Myometrial cell (primary cell): ENCODE data around the gene RELL1. TPM values are rescaled to one million over a fixed set of nuclear protein-coding genes. Genes with fewer than 3 reads are reported as not detected.

Source experiments
- total RNA-seq: library from RNA; depleted of rRNA; stranded (reverse); fragments of >200 nt; gene quantifications from 2 replicates; pipeline ENCODE4 v1.2.3, GENCODE V29; 2015

RELL1 gene, protein sequence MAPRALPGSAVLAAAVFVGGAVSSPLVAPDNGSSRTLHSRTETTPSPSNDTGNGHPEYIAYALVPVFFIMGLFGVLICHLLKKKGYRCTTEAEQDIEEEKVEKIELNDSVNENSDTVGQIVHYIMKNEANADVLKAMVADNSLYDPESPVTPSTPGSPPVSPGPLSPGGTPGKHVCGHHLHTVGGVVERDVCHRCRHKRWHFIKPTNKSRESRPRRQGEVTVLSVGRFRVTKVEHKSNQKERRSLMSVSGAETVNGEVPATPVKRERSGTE
- 44.0 and 46.4 TPM in 2 replicates for total RNA-seq

DNA sequence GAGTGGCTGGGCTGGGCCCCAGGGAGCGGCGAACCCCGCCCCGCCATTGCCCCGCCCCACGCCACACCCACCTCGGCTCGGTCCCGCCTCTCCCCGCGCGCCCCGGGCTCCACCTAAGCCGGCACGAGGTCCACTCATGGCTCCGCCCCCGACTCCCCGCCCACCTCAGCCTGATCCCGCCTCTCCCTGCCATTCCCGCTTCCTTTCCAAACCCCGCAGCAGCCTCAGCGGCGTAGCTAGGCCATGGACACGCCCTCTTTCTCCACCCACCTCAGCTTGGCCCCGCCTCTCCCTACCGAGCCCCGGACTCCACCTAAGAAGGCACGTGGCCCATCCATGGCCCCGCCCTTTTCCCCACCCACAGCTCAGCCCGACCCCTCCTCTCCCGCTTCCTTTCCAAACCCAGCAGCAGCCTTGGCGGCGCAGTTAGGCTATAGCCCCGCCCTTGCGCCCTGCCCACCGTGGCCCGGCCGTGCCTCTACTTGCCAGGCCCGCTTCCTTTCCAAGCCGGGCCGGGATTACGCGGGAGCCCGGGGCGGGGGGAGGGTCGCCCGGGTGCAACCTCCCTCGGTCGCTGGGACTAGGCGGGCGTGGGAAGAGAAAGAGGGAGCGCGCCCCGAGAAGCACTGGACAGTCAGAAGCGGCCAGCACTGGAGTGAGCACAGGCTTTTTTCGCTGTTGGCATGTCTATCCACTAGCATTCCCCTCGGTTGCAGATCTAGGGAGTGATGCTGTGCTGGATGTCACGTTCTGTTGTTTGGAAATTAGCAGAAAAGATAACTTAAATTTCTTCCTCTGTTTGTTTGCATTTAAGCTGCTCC lies at the start of gene RELL1:
Gene RELL1 (minus strand): TSS at position 4 of the 821 bp plus-strand sequence. CDS start 89 bp downstream, outside the sequence.

Other genes starting within 250 kb of the RELL1 start
- gene PGM2, start 140.3 kb upstream of the RELL1 start, total RNA-seq = 70.3 and 75.5 TPM in 2 replicates
- 214 and 251 TPM in 2 replicates for gene TBC1D1, start 204.7 kb upstream of the RELL1 start, total RNA-seq